ENCODE measurements around the gene PLEKHA8. TPM values are rescaled to one million over a fixed set of nuclear protein-coding genes. Genes with fewer than 3 reads are reported as not detected.
"Not testable (repeated sequence)": the region's sequence is repeated elsewhere in the genome, so short reads cannot be mapped to it uniquely, and the experiment has no call there.

Gene PLEKHA8
- total RNA-seq, 1 donor from 2014 or later, result 20.3 TPM

GRCh38 chr7:30090111-30090510 is 61.9 kb downstream of the PLEKHA8 start:
- Mint-ChIP-seq H3K27ac (ENCODE audit: unreplicated experiment) (peak overlapping the region; percentile 24), H3K4me1 (ENCODE audit: low read depth) (peaks cover 35% of the 10 kb centered on the region), H3K36me3 (ENCODE audit: low read depth) (peaks cover 10% of the 10 kb centered on the region), H3K9me3 (ENCODE audit: low read depth) (no peaks in the 10 kb centered on the region), H3K27me3 (ENCODE audit: low read depth) (no peaks in the 10 kb centered on the region), H3K4me3 (ENCODE audit: unreplicated experiment) (no peak overlapping the region)
- no peak for DNase-seq (ENCODE audit: low spot score)
- no peak for TF ChIP-seq CTCF (IDR thresholded peaks at IDR 0.05)

DNA sequence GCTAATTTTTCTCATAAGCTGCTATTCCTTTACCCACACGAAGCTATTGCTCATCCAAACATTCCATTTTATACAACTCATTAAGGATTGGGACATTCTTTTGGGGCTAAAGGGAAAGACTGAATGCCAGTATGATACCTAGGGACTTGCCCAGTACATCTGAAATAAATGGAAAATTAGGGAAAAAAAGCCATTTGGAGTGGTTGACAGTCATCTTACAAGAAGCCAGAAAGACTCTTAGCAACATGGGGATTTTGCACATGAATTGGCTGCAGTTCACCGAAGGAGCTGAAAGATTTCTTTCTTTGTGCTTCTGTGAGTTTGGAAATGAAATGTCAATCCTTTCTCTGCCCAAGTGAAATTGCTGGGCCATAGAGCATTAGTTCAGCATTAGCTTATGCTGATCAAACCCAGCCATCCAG is 63.3 kb downstream of the PLEKHA8 start:
- H3K36me3 Mint-ChIP-seq (ENCODE audit: low read depth), result peaks cover 7% of the 10 kb centered on the region
- DNase-seq (ENCODE audit: low spot score), result no peak
- H3K9me3 Mint-ChIP-seq (ENCODE audit: low read depth), result peaks cover 5% of the 10 kb centered on the region
- no peak for TF ChIP-seq CTCF (IDR thresholded peaks at IDR 0.05)
- H3K27ac Mint-ChIP-seq (ENCODE audit: unreplicated experiment), result peak overlapping the region; percentile 79
- no peak overlapping the region for H3K4me3 Mint-ChIP-seq (ENCODE audit: unreplicated experiment)
- H3K4me1 Mint-ChIP-seq (ENCODE audit: low read depth), result peaks cover 35% of the 10 kb centered on the region
- H3K27me3 Mint-ChIP-seq (ENCODE audit: low read depth), result no peaks in the 10 kb centered on the region

- peaks cover 7% of the 10 kb centered on the region for H3K36me3 Mint-ChIP-seq (ENCODE audit: low read depth)
- no peak for TF ChIP-seq CTCF (IDR thresholded peaks at IDR 0.05)
- H3K4me1 Mint-ChIP-seq (ENCODE audit: low read depth), result peaks cover 35% of the 10 kb centered on the region
- no peaks in the 10 kb centered on the region for H3K27me3 Mint-ChIP-seq (ENCODE audit: low read depth)
- H3K4me3 Mint-ChIP-seq (ENCODE audit: unreplicated experiment), result no peak overlapping the region
- no peak for DNase-seq (ENCODE audit: low spot score)
- H3K9me3 Mint-ChIP-seq (ENCODE audit: low read depth), result peaks cover 8% of the 10 kb centered on the region
- H3K27ac Mint-ChIP-seq (ENCODE audit: unreplicated experiment), result peak overlapping the region; percentile 79
Observed at GRCh38 chr7:30091987-30092386, 63.8 kb downstream of the PLEKHA8 start.

DNA sequence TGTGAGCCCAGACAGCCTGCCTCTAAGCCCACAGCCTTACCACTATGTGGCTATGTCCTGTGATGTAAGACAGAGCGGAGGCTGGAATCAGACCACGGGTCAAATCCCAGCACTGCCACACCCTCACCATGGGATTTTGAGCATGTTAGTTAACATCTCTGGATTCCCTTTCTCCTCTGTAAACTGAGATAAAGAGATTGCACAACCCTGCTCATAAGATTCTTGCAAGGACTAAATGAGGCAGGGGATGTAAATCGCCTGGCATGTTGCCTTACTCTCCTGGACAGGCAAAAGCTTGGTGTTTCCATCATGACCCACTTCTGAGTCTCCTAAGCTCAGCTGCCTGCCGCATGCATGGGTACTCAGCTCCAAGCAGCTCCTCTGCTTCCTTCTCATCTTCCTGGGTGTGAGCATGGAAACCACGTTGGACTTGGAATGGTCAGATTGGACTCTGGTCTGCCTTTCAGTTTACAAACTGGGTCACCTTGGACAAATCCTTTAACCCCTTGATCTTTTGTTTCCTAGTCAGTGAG is 65.3 kb downstream of the PLEKHA8 start:
- Mint-ChIP-seq H3K36me3 (ENCODE audit: low read depth) (peaks cover 5% of the 10 kb centered on the region), H3K4me1 (ENCODE audit: low read depth) (peaks cover 32% of the 10 kb centered on the region), H3K27ac (ENCODE audit: unreplicated experiment) (no peak overlapping the region), H3K9me3 (ENCODE audit: low read depth) (peaks cover 15% of the 10 kb centered on the region), H3K4me3 (ENCODE audit: unreplicated experiment) (no peak overlapping the region), H3K27me3 (ENCODE audit: low read depth) (no peaks in the 10 kb centered on the region)
- no peak for DNase-seq (ENCODE audit: low spot score)
- TF ChIP-seq CTCF (IDR thresholded peaks at IDR 0.05), result no peak

DNA sequence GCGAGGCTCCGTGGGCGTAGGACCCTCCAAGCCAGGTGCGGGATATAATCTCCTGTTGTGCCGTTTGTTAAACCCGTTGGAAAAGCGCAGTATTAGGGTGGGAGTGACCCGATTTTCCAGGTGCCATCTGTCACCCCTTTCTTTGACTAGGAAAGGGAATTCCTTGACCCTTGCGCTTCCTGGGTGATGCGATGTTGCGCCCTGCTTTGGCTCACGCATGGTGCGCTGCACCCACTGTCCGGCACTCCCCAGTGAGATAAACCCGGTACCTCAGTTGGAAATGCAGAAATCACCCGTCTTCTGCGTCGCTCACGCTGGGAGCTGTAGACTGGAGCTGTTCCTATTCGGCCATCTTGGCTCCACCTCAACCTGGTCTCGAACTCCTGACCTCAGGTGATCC is 70.4 kb downstream of the PLEKHA8 start:
- H3K36me3 Mint-ChIP-seq (ENCODE audit: low read depth); H3K4me1 Mint-ChIP-seq (ENCODE audit: low read depth): not testable (repeated sequence)

GRCh38 chr7:30102281-30102680 is 74.1 kb downstream of the PLEKHA8 start:
- H3K4me3 Mint-ChIP-seq (ENCODE audit: unreplicated experiment), result no peak overlapping the region
- no peaks in the 10 kb centered on the region for H3K27me3 Mint-ChIP-seq (ENCODE audit: low read depth)
- peaks cover 2% of the 10 kb centered on the region for H3K4me1 Mint-ChIP-seq (ENCODE audit: low read depth)
- DNase-seq (ENCODE audit: low spot score), result no peak
- peaks cover 4% of the 10 kb centered on the region for H3K9me3 Mint-ChIP-seq (ENCODE audit: low read depth)
- H3K27ac Mint-ChIP-seq (ENCODE audit: unreplicated experiment), result no peak overlapping the region
- no peak for TF ChIP-seq CTCF (IDR thresholded peaks at IDR 0.05)
- H3K36me3 Mint-ChIP-seq (ENCODE audit: low read depth), result no peaks in the 10 kb centered on the region

More for the DNA sequence above, 70.4 kb downstream of the PLEKHA8 start:
- H3K27ac Mint-ChIP-seq (ENCODE audit: unreplicated experiment); H3K27me3 Mint-ChIP-seq (ENCODE audit: low read depth); DNase-seq (ENCODE audit: low spot score); H3K4me3 Mint-ChIP-seq (ENCODE audit: unreplicated experiment): not testable (repeated sequence)
- peaks cover 15% of the 10 kb centered on the region for H3K9me3 Mint-ChIP-seq (ENCODE audit: low read depth)

All from chondrocyte (in vitro differentiated cells).